Nephron progenitor cell (in vitro differentiated cells): ENCODE measurements around the gene PON3.

Source experiments
- DNase-seq: peaks from one replicate; pipeline ENCODE4 v3.0.0; 2021
- H3K27ac Mint-ChIP-seq: 2 replicates; pipeline ENCODE4 v1.8.0; 2021; ENCODE audit warnings: mild to moderate bottlenecking, moderate library complexity, mixed read lengths
- H3K27me3 Mint-ChIP-seq: 2 replicates; pipeline ENCODE4 v1.8.0; 2021; ENCODE audit warnings: mild to moderate bottlenecking, low read depth, mixed read lengths; ENCODE audit not compliant: poor library complexity
- H3K36me3 Mint-ChIP-seq: 2 replicates; pipeline ENCODE4 v1.8.0; 2021; ENCODE audit warnings: low read depth, mixed read lengths
- H3K4me1 Mint-ChIP-seq: 2 replicates; pipeline ENCODE4 v1.8.0; 2021; ENCODE audit warnings: mixed read lengths
- H3K4me3 Mint-ChIP-seq: 2 replicates; pipeline ENCODE4 v1.8.0; 2021; ENCODE audit warnings: mild to moderate bottlenecking, moderate library complexity, mixed read lengths
- H3K9me3 Mint-ChIP-seq: 2 replicates; pipeline ENCODE4 v1.8.0; 2021; ENCODE audit warnings: mild to moderate bottlenecking, moderate library complexity, mixed read lengths
- CTCF ChIP-seq: fragments of 200-600 bp; sonication (generic); IDR thresholded peaks from 2 replicates; pipeline ENCODE4 v1.5.0; 2021; ENCODE audit warnings: antibody characterized with exemption

Gene PON3

GRCh38 chr7:95396136-95397032, at the start of gene PON3:
PON3 (minus strand) TSS chr7:95396375; CDS start chr7:95396350, 25 bp downstream.
- Mint-ChIP-seq H3K4me3 (no peak within 1 kb of the TSS), H3K36me3 (peaks cover 4% of the 10 kb centered on the region), H3K4me1 (peaks cover 28% of the 10 kb centered on the region), H3K27me3 (peaks cover 15% of the 10 kb centered on the region), H3K9me3 (peaks cover 9% of the 10 kb centered on the region), H3K27ac (no peak within 1 kb of the TSS)
- DNase-seq = no peak
- no peak for TF ChIP-seq CTCF

- no peak for TF ChIP-seq CTCF
- peaks cover 5% of the 10 kb centered on the region for H3K27me3 Mint-ChIP-seq
- H3K4me3 Mint-ChIP-seq = no peak overlapping the region
- H3K9me3 Mint-ChIP-seq = no peaks in the 10 kb centered on the region
- no peak for DNase-seq
- H3K27ac Mint-ChIP-seq = no peak overlapping the region
- H3K4me1 Mint-ChIP-seq = peaks cover 10% of the 10 kb centered on the region
- no peaks in the 10 kb centered on the region for H3K36me3 Mint-ChIP-seq
Observed at GRCh38 chr7:95444796-95445195, 48.6 kb upstream of the PON3 start.

- H3K4me3 Mint-ChIP-seq = no peak overlapping the region
- H3K4me1 Mint-ChIP-seq = peaks cover 27% of the 10 kb centered on the region
- peak overlapping the region; percentile 62 for H3K27ac Mint-ChIP-seq
- TF ChIP-seq CTCF = no peak
- DNase-seq = no peak
- no peaks in the 10 kb centered on the region for H3K9me3 Mint-ChIP-seq
- no peaks in the 10 kb centered on the region for H3K36me3 Mint-ChIP-seq
- H3K27me3 Mint-ChIP-seq = peaks cover 5% of the 10 kb centered on the region
Observed at GRCh38 chr7:95441042-95441823, 45.1 kb upstream of the PON3 start.

- no peak for TF ChIP-seq CTCF
- Mint-ChIP-seq H3K27me3 (peaks cover 5% of the 10 kb centered on the region), H3K4me1 (peaks cover 34% of the 10 kb centered on the region), H3K9me3 (no peaks in the 10 kb centered on the region), H3K36me3 (no peaks in the 10 kb centered on the region), H3K27ac (no peak overlapping the region), H3K4me3 (no peak overlapping the region)
- DNase-seq = no peak
Observed at GRCh38 chr7:95440394-95441038, 44.3 kb upstream of the PON3 start.

GRCh38 chr7:95436407-95436806, 40.2 kb upstream of the PON3 start:
- no peaks in the 10 kb centered on the region for H3K27me3 Mint-ChIP-seq
- H3K4me1 Mint-ChIP-seq = peaks cover 60% of the 10 kb centered on the region
- peaks cover 27% of the 10 kb centered on the region for H3K36me3 Mint-ChIP-seq
- no peak overlapping the region for H3K27ac Mint-ChIP-seq
- no peak for TF ChIP-seq CTCF
- no peak for DNase-seq
- H3K9me3 Mint-ChIP-seq = no peaks in the 10 kb centered on the region
- peak overlapping the region; percentile 67 for H3K4me3 Mint-ChIP-seq
